ENCODE measurements around the gene LHFPL3.

The LHFPL3 gene

DNA sequence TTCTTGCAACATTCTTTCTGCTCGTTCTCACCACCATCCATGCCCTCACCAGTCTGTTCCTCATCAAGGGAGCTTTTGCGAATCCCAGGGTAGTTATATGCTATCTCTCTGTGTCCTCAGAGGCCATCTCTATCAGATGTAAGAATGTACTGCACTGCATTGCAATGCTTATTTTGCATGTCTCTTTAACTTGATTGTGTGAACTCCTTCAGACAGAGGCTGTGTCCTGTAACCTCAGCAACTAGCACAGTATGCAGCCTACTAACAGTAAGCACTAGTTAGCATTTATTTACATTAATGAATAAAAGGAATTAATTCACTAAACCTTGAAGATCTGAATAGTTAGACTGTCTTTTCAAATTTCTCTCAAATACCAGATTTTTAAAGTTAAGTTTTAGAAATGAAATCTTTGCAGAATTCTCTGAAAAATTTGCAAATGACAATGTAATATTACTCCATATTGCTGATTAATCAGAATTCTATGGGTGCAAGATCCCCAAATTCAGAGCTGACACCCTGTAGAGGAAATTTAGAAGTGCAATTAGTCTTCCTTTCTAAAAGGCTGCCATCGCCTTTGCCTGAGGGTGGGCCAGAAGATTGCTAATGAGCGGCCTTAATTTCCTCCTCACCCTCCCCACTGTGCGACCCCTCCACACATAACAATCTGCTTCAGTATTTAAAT is 10.3 kb upstream of the LHFPL3 start:
- no peaks in the 10 kb centered on the region for H3K9me3 ChIP-seq (ENCODE audit: control insufficient read depth, low read length)
- H3K4me1 ChIP-seq (ENCODE audit: control insufficient read depth, insufficient read depth, low read length, poor library complexity, severe bottlenecking) = no peaks in the 10 kb centered on the region
- H3K27me3 ChIP-seq (replicated peaks; ENCODE audit: control insufficient read depth, insufficient read depth, low read length, poor library complexity, severe bottlenecking) = no peaks in the 10 kb centered on the region
- H3K27ac ChIP-seq (ENCODE audit: insufficient read depth, low read length, poor library complexity, severe bottlenecking) = no peak overlapping the region
- no peak overlapping the region for H3K4me3 ChIP-seq (ENCODE audit: insufficient read depth, low read depth, low read length, poor library complexity, severe bottlenecking)
- no peaks in the 10 kb centered on the region for H3K36me3 ChIP-seq (ENCODE audit: control insufficient read depth, insufficient read depth, low read length)
- no peak for DNase-seq

DNA sequence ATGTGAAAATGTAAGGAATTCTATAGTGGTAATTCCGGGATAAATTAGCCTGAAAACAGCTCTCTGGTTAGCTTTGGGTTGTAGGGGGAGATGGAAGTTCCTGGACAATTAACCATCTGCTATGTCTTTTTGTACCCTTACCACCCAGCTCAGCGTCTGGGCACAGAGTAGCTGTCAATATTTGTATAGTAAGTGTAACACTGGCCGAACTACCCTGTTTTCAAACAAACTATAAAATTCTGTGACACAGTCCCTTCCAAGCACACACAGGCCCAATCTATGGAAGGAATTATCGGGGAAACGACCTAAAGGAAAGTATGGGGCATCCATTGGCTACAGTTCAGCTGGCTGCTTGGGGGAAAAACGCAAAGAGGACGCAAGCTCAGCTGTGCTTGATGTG is 869 bp upstream of the LHFPL3 start:
- H3K36me3 ChIP-seq (ENCODE audit: control insufficient read depth, insufficient read depth, low read length) = no peaks in the 10 kb centered on the region
- peaks cover 23% of the 10 kb centered on the region for H3K27me3 ChIP-seq (replicated peaks; ENCODE audit: control insufficient read depth, insufficient read depth, low read length, poor library complexity, severe bottlenecking)

GRCh38 chr7:104327938-104328295 is 486 bp upstream of the LHFPL3 start:
- Histone ChIP-seq H3K27me3 (replicated peaks; ENCODE audit: control insufficient read depth, insufficient read depth, low read length, poor library complexity, severe bottlenecking) (peaks cover 23% of the 10 kb centered on the region), H3K36me3 (ENCODE audit: control insufficient read depth, insufficient read depth, low read length) (no peaks in the 10 kb centered on the region), H3K27ac (ENCODE audit: insufficient read depth, low read length, poor library complexity, severe bottlenecking) (no peak overlapping the region), H3K4me1 (ENCODE audit: control insufficient read depth, insufficient read depth, low read length, poor library complexity, severe bottlenecking) (no peaks in the 10 kb centered on the region), H3K4me3 (ENCODE audit: insufficient read depth, low read depth, low read length, poor library complexity, severe bottlenecking) (no peak overlapping the region), H3K9me3 (ENCODE audit: control insufficient read depth, low read length) (no peaks in the 10 kb centered on the region)
- no peak for DNase-seq

More for the DNA sequence above, 869 bp upstream of the LHFPL3 start:
- no peaks in the 10 kb centered on the region for H3K9me3 ChIP-seq (ENCODE audit: control insufficient read depth, low read length)
- H3K27ac ChIP-seq (ENCODE audit: insufficient read depth, low read length, poor library complexity, severe bottlenecking) = no peak overlapping the region
- no peak overlapping the region for H3K4me3 ChIP-seq (ENCODE audit: insufficient read depth, low read depth, low read length, poor library complexity, severe bottlenecking)
- no peaks in the 10 kb centered on the region for H3K4me1 ChIP-seq (ENCODE audit: control insufficient read depth, insufficient read depth, low read length, poor library complexity, severe bottlenecking)
- no peak for DNase-seq

DNA sequence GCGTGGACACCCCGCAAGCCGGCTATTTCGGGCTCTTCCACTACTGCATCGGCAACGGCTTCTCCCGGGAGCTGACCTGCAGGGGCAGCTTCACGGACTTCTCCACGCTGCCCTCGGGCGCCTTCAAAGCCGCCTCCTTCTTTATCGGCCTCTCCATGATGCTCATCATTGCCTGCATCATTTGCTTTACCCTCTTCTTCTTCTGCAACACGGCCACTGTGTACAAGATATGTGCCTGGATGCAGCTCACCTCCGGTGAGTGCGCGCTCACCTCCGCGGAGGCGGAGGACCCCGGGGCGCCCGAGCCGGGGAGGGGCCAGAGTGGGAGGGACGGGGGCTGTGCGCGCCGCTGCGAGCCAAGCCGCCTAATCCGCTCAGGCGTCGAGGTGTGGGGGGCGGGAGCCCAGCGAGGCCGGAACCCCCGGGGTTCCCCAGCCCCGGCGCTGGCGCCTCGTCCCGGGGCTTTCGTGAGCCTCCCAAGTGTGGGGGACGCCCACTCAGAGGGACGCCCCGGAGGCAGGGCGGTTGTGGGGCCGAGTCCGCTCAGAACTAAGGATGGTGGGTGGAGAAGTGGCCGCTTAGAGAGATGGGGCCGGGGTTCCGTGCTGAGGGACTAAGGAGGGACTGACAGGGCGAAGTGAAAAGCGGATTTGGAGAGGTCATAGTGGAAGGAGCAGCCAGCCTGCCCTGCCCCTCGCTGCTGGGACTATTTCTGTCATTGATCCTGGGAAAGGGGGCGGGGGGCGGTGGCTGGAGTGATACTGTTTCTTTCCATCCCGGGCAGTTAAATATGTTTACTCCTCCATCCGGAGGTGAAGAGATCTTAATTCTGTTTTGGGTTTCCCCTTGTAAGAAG is 795 bp downstream of the LHFPL3 start:
- no peaks in the 10 kb centered on the region for H3K36me3 ChIP-seq (ENCODE audit: control insufficient read depth, insufficient read depth, low read length)
- H3K4me3 ChIP-seq (ENCODE audit: insufficient read depth, low read depth, low read length, poor library complexity, severe bottlenecking) = no peak overlapping the region
- peaks cover 23% of the 10 kb centered on the region for H3K27me3 ChIP-seq (replicated peaks; ENCODE audit: control insufficient read depth, insufficient read depth, low read length, poor library complexity, severe bottlenecking)
- DNase-seq = no peak
- H3K4me1 ChIP-seq (ENCODE audit: control insufficient read depth, insufficient read depth, low read length, poor library complexity, severe bottlenecking) = no peaks in the 10 kb centered on the region
- no peak overlapping the region for H3K27ac ChIP-seq (ENCODE audit: insufficient read depth, low read length, poor library complexity, severe bottlenecking)
- H3K9me3 ChIP-seq (ENCODE audit: control insufficient read depth, low read length) = no peaks in the 10 kb centered on the region

- no peaks in the 10 kb centered on the region for H3K36me3 ChIP-seq (ENCODE audit: control insufficient read depth, insufficient read depth, low read length)
- DNase-seq = no peak
Measured at GRCh38 chr7:104341546-104341945, 13.1 kb downstream of the LHFPL3 start.

GRCh38 chr7:104352736-104353135 is 24.3 kb downstream of the LHFPL3 start:
- Histone ChIP-seq H3K4me3 (ENCODE audit: insufficient read depth, low read depth, low read length, poor library complexity, severe bottlenecking) (no peak overlapping the region), H3K36me3 (ENCODE audit: control insufficient read depth, insufficient read depth, low read length) (no peaks in the 10 kb centered on the region), H3K9me3 (ENCODE audit: control insufficient read depth, low read length) (no peaks in the 10 kb centered on the region), H3K27me3 (replicated peaks; ENCODE audit: control insufficient read depth, insufficient read depth, low read length, poor library complexity, severe bottlenecking) (no peaks in the 10 kb centered on the region), H3K4me1 (ENCODE audit: control insufficient read depth, insufficient read depth, low read length, poor library complexity, severe bottlenecking) (no peaks in the 10 kb centered on the region), H3K27ac (ENCODE audit: insufficient read depth, low read length, poor library complexity, severe bottlenecking) (no peak overlapping the region)
- DNase-seq = no peak

More at GRCh38 chr7:104341546-104341945, 13.1 kb downstream of the LHFPL3 start:
- H3K9me3 ChIP-seq (ENCODE audit: control insufficient read depth, low read length) = no peaks in the 10 kb centered on the region
- H3K27me3 ChIP-seq (replicated peaks; ENCODE audit: control insufficient read depth, insufficient read depth, low read length, poor library complexity, severe bottlenecking) = no peaks in the 10 kb centered on the region
- H3K27ac ChIP-seq (ENCODE audit: insufficient read depth, low read length, poor library complexity, severe bottlenecking) = no peak overlapping the region
- no peak overlapping the region for H3K4me3 ChIP-seq (ENCODE audit: insufficient read depth, low read depth, low read length, poor library complexity, severe bottlenecking)
- no peaks in the 10 kb centered on the region for H3K4me1 ChIP-seq (ENCODE audit: control insufficient read depth, insufficient read depth, low read length, poor library complexity, severe bottlenecking)

GRCh38 chr7:104357166-104357565 is 28.8 kb downstream of the LHFPL3 start:
- Histone ChIP-seq H3K27me3 (replicated peaks; ENCODE audit: control insufficient read depth, insufficient read depth, low read length, poor library complexity, severe bottlenecking) (no peaks in the 10 kb centered on the region), H3K4me3 (ENCODE audit: insufficient read depth, low read depth, low read length, poor library complexity, severe bottlenecking) (no peak overlapping the region), H3K4me1 (ENCODE audit: control insufficient read depth, insufficient read depth, low read length, poor library complexity, severe bottlenecking) (no peaks in the 10 kb centered on the region), H3K27ac (ENCODE audit: insufficient read depth, low read length, poor library complexity, severe bottlenecking) (no peak overlapping the region), H3K9me3 (ENCODE audit: control insufficient read depth, low read length) (no peaks in the 10 kb centered on the region), H3K36me3 (ENCODE audit: control insufficient read depth, insufficient read depth, low read length) (no peaks in the 10 kb centered on the region)
- no peak for DNase-seq

GRCh38 chr7:104358446-104359132 is 30.2 kb downstream of the LHFPL3 start:
- Histone ChIP-seq H3K4me1 (ENCODE audit: control insufficient read depth, insufficient read depth, low read length, poor library complexity, severe bottlenecking) (no peaks in the 10 kb centered on the region), H3K36me3 (ENCODE audit: control insufficient read depth, insufficient read depth, low read length) (no peaks in the 10 kb centered on the region), H3K9me3 (ENCODE audit: control insufficient read depth, low read length) (no peaks in the 10 kb centered on the region), H3K4me3 (ENCODE audit: insufficient read depth, low read depth, low read length, poor library complexity, severe bottlenecking) (no peak overlapping the region), H3K27ac (ENCODE audit: insufficient read depth, low read length, poor library complexity, severe bottlenecking) (no peak overlapping the region), H3K27me3 (replicated peaks; ENCODE audit: control insufficient read depth, insufficient read depth, low read length, poor library complexity, severe bottlenecking) (no peaks in the 10 kb centered on the region)
- no peak for DNase-seq

DNA sequence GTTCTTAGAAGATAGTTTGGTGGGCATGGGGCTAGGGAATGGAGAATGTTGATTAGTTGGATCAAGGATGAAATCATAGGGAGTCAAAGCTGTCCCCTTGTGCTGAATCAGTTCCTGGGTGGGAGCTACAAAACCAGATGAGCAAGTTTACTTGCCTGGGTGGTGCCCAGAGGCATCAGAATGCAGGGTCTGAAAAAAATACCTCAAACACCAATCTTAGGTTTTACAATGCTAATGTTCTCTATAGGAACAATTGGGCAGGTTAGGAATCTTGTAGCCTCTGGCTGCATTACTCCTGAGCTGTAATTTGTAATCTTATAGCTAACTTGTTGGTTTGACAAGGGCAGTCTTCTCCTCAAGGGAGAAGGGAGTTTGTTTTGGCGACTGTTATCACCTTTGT is 34.4 kb downstream of the LHFPL3 start:
- DNase-seq = no peak
- no peaks in the 10 kb centered on the region for H3K36me3 ChIP-seq (ENCODE audit: control insufficient read depth, insufficient read depth, low read length)

GRCh38 chr7:104363355-104363754 is 35.0 kb downstream of the LHFPL3 start:
- DNase-seq = no peak
- Histone ChIP-seq H3K4me1 (ENCODE audit: control insufficient read depth, insufficient read depth, low read length, poor library complexity, severe bottlenecking) (no peaks in the 10 kb centered on the region), H3K27me3 (replicated peaks; ENCODE audit: control insufficient read depth, insufficient read depth, low read length, poor library complexity, severe bottlenecking) (no peaks in the 10 kb centered on the region), H3K36me3 (ENCODE audit: control insufficient read depth, insufficient read depth, low read length) (no peaks in the 10 kb centered on the region), H3K27ac (ENCODE audit: insufficient read depth, low read length, poor library complexity, severe bottlenecking) (no peak overlapping the region), H3K9me3 (ENCODE audit: control insufficient read depth, low read length) (no peaks in the 10 kb centered on the region), H3K4me3 (ENCODE audit: insufficient read depth, low read depth, low read length, poor library complexity, severe bottlenecking) (no peak overlapping the region)

More for the DNA sequence above, 34.4 kb downstream of the LHFPL3 start:
- no peaks in the 10 kb centered on the region for H3K27me3 ChIP-seq (replicated peaks; ENCODE audit: control insufficient read depth, insufficient read depth, low read length, poor library complexity, severe bottlenecking)
- H3K27ac ChIP-seq (ENCODE audit: insufficient read depth, low read length, poor library complexity, severe bottlenecking) = no peak overlapping the region
- H3K4me3 ChIP-seq (ENCODE audit: insufficient read depth, low read depth, low read length, poor library complexity, severe bottlenecking) = no peak overlapping the region
- H3K9me3 ChIP-seq (ENCODE audit: control insufficient read depth, low read length) = no peaks in the 10 kb centered on the region
- no peaks in the 10 kb centered on the region for H3K4me1 ChIP-seq (ENCODE audit: control insufficient read depth, insufficient read depth, low read length, poor library complexity, severe bottlenecking)

All from effector memory CD4-positive, alpha-beta T cell (primary cell).